Left lung (tissue), 10 donors: ENCODE measurements around the gene LRRC4C. TPM values are rescaled to one million over a fixed set of nuclear protein-coding genes. Genes with fewer than 3 reads are reported as not detected.

Experiments used
- ATAC-seq: fragments of 200-7000 bp; cut with Tn5 transposase; one replicate; pipeline ENCODE4 v1.9.1; 2020; ENCODE audit warnings: moderate library complexity
- DNase-seq, 4 donors: peaks; one replicate each; pipeline ENCODE4 v3.0.0-alpha.2; 2013 to 2020
- H3K27ac ChIP-seq, 2 donors: fragments of 200-600 bp; sonication (generic) in 1 of 2; one replicate each; pipeline versions ENCODE4 v1.5.0 to v1.8.0; 2020 to 2021
- H3K27me3 ChIP-seq, 2 donors: fragments of 200-600 bp; sonication (generic) in 1 of 2; one replicate each; pipeline versions ENCODE4 v1.5.0 to v1.8.0; 2020 to 2021
- H3K36me3 ChIP-seq, 2 donors: fragments of 200-600 bp; sonication (generic) in 1 of 2; one replicate each; pipeline versions ENCODE4 v1.5.0 to v1.8.0; 2020 to 2021
- H3K4me1 ChIP-seq, 2 donors: fragments of 200-600 bp; one replicate each; pipeline ENCODE4 v1.8.0; 2021
- H3K4me3 ChIP-seq, 2 donors: fragments of 200-600 bp; sonication (generic) in 1 of 2; one replicate each; pipeline versions ENCODE4 v1.5.0 to v1.8.0; 2020 to 2021; ENCODE audit warnings: mild to moderate bottlenecking in 1 of 2
- H3K9me3 ChIP-seq, 2 donors: fragments of 200-600 bp; sonication (generic) in 1 of 2; one replicate each; pipeline versions ENCODE4 v1.5.0 to v1.8.0; 2020 to 2021
- intact Hi-C, 2 donors: fragments of 100-400 bp; cut with DNase I; formaldehyde crosslinking; loops; one replicate each; pipeline versions ENCODE4 v1.11.2 to v1.14.2; 2022
- polyA plus RNA-seq, 6 donors: library from polyadenylated mRNA; unstranded; fragments of 120-200 nt; gene quantifications; one replicate each; pipeline ENCODE4 v1.2.1, GENCODE V29; 2013; ENCODE audit not compliant: insufficient read length in 6 of 6
- total RNA-seq, 2 donors: library from RNA; stranded (reverse); fragmentation: NEBNext Ultra II Directional; extraction: Animal tissue kit (Norgen Biotek cat#: 25700); gene quantifications; one replicate each; pipeline ENCODE4 v1.2.1, GENCODE V29; 2021
- TF ChIP-seq, protein P1 (sequence below), 2 donors: fragments of 200-600 bp; sonication (generic) in 1 of 2; IDR thresholded peaks; one replicate each; pipeline versions ENCODE4 v1.5.0 to v1.8.0; 2021; ENCODE audit warnings: antibody characterized with exemption in 2 of 2
- donor health status: DM: no; HTN: yes; CAD: no.
- donor health status: DM: no; HTN: no; CAD: no.

LRRC4C gene
- total and polyA plus RNA-seq, 8 donors, result 0.50 to 6.8 (median 4.2) TPM

DNA sequence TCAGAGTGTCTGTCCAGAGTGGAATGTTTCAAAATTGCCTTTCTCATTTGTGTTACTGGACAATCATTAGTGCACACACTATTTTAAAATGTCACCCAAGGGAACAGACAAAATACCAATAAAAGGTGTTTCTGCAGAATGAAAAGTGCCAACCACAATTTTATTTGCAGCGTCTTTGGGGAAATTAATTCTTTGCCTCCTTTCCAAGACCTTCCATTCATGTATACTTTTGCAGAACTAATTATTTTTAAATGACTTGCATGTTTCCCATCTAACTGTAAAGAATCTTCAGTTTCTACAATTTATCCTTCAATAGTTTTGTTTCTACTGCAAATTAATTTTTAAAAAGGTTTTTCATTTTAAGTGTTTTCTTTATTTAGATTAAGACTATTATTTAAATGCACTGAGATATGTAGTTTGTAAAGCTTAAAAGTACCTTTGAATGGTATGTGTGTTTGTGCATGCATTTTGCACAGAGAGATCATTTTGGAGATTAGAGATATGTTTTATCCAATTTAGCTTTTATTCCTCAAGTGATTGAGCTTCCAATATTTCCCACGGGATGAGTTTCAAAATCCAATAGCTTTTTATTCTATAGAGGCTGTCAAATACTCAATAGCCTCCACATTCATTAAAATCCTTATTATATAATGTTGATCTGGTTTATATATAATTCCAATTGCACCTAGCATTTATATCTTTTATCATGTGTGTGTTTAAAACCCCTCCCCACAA, 1235.7 kb downstream of the LRRC4C start:
- H3K9me3 ChIP-seq, result no peaks in the 10 kb centered on the region
- no peaks in the 10 kb centered on the region for H3K27me3 ChIP-seq
- no peak overlapping the region for H3K4me3 ChIP-seq
- no peak overlapping the region for H3K27ac ChIP-seq
- intact Hi-C loops, result no loop called here
- TF ChIP-seq, protein P1, sequence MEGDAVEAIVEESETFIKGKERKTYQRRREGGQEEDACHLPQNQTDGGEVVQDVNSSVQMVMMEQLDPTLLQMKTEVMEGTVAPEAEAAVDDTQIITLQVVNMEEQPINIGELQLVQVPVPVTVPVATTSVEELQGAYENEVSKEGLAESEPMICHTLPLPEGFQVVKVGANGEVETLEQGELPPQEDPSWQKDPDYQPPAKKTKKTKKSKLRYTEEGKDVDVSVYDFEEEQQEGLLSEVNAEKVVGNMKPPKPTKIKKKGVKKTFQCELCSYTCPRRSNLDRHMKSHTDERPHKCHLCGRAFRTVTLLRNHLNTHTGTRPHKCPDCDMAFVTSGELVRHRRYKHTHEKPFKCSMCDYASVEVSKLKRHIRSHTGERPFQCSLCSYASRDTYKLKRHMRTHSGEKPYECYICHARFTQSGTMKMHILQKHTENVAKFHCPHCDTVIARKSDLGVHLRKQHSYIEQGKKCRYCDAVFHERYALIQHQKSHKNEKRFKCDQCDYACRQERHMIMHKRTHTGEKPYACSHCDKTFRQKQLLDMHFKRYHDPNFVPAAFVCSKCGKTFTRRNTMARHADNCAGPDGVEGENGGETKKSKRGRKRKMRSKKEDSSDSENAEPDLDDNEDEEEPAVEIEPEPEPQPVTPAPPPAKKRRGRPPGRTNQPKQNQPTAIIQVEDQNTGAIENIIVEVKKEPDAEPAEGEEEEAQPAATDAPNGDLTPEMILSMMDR (IDR thresholded peaks at IDR 0.05), result no peak
- no peaks in the 10 kb centered on the region for H3K4me1 ChIP-seq
- ATAC-seq (no peak), DNase-seq (no peak)
- H3K36me3 ChIP-seq, result no peaks in the 10 kb centered on the region

DNA sequence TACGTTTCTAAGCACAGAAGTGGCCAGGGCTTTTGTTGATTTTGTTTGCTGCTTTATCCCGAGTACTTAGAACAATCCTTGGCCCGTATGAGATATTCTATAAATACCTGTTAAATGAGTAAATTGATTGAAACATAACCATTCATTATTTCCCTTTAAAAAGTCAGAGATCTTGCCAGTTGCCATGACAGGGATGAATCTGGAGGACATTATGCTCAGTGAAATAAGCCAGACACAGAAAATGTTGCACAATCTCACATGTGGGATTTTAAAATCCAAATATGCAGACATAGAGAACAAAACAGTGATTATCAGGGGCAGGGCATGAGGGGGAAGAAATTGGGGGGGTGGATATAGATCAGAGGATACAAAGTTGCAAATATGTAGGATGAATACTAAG, 1240.1 kb downstream of the LRRC4C start:
- H3K9me3 ChIP-seq, result no peaks in the 10 kb centered on the region
- H3K4me1 ChIP-seq, result no peaks in the 10 kb centered on the region
- no peaks in the 10 kb centered on the region for H3K36me3 ChIP-seq
- no peak overlapping the region for H3K4me3 ChIP-seq
- ATAC-seq, result no peak
- DNase-seq, result no peak
- intact Hi-C loops, result no loop called here
- no peaks in the 10 kb centered on the region for H3K27me3 ChIP-seq
- no peak overlapping the region for H3K27ac ChIP-seq
- TF ChIP-seq, protein P1 (IDR thresholded peaks at IDR 0.05), result no peak

DNA sequence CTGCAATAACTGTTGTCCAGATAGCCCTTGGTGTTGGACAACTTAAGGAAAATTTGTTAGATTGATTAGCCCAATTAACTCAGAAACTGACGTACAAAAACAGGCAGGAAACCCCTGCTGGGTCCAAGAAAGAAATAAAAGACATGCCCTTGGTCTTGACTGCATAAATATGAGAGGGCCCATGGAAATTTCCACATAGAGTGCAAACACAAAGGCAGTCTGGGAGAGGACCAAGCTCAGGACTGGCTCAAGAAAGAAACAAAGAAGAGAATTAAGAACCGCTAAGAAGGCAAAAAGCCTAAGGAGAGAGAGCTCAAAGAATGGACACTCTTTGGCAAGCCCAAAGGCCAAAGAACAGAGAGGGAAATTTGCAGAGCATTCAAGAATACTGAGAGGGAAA, 1243.9 kb downstream of the LRRC4C start:
- ATAC-seq, result no peak
- intact Hi-C loops, result no loop called here
- Histone ChIP-seq H3K27me3 (no peaks in the 10 kb centered on the region), H3K9me3 (no peaks in the 10 kb centered on the region), H3K4me1 (no peaks in the 10 kb centered on the region), H3K27ac (no peak overlapping the region), H3K36me3 (no peaks in the 10 kb centered on the region), H3K4me3 (no peak overlapping the region)
- TF ChIP-seq, protein P1 (IDR thresholded peaks at IDR 0.05), result no peak
- no peak for DNase-seq

DNA sequence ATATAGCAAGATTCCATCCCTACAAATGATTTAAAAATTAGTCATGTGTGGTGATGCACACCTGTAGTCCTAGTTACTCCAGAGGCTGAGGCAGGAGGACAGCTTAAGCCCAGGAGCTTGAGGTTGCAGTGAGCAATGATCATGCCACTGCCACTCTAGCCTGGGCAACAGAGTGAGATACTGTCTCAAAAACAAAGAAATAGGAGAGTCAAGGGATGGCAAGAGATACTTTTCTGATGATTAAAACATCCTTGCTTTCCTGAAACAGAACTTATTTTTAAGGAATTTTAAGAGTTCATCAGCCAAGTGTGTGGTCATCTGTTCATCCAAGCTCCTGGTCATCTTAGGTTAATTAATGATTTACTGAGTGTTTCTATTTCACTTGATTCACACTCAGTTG, 1252.0 kb downstream of the LRRC4C start:
- Histone ChIP-seq H3K36me3 (no peaks in the 10 kb centered on the region), H3K9me3 (no peaks in the 10 kb centered on the region), H3K27ac (no peak overlapping the region), H3K4me1 (no peaks in the 10 kb centered on the region), H3K27me3 (no peaks in the 10 kb centered on the region), H3K4me3 (no peak overlapping the region)
- TF ChIP-seq, protein P1 (IDR thresholded peaks at IDR 0.05), result no peak
- no peak for DNase-seq
- intact Hi-C loops, result no loop called here
- ATAC-seq, result no peak

DNA sequence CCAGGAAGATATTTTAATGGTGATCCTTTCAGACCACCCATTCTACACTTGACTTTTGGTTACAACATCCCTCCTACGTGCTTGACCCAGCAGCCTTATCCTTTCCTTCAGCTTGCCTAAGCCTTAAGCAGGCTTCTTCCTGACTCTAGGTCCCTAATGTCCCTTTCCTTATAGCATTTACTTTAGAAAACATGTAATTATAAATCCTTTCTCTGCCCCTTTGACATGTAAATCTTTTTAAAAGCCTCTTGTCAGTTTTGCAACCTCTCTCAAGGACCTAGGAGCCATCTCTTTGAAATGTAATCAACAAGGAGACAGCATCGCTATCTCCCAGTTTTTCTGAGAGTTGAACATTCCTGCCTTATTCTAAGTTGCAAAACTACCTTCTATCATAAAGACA, 1255.2 kb downstream of the LRRC4C start:
- DNase-seq (no peak), ATAC-seq (no peak)
- H3K27ac ChIP-seq, result no peak overlapping the region
- TF ChIP-seq, protein P1 (IDR thresholded peaks at IDR 0.05), result no peak
- H3K4me3 ChIP-seq, result no peak overlapping the region
- intact Hi-C loops, result no loop called here
- no peaks in the 10 kb centered on the region for H3K36me3 ChIP-seq
- H3K27me3 ChIP-seq, result no peaks in the 10 kb centered on the region
- H3K9me3 ChIP-seq, result no peaks in the 10 kb centered on the region
- no peaks in the 10 kb centered on the region for H3K4me1 ChIP-seq
